HS-27A (cell line): ENCODE data around the gene APOO.

Source experiments
- DNase-seq: peaks from one replicate; pipeline ENCODE4 v3.0.0-alpha.2; 2012; ENCODE audit warnings: low read depth, missing footprints

The APOO gene

DNA sequence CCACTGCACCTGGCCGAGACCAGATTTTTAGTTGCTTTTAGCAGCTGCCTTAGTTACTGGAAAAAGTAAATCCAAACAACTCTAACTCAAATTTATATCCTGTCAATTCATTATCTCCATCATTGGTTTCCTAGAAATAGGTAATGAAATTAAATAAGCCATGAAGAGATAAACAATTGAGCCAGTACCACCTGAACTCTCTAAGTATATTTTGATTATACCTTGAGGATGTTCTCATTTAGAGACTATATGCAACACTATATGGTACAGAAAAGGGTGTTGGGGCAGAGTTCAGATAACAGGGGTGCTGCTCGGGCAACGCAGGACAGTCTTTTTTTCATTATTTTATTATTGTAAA, 89.8 kb downstream of the APOO start:
- DNase-seq: no peak

GRCh38 chrX:23816179-23816578, 91.6 kb downstream of the APOO start:
- DNase-seq: no peak

DNA sequence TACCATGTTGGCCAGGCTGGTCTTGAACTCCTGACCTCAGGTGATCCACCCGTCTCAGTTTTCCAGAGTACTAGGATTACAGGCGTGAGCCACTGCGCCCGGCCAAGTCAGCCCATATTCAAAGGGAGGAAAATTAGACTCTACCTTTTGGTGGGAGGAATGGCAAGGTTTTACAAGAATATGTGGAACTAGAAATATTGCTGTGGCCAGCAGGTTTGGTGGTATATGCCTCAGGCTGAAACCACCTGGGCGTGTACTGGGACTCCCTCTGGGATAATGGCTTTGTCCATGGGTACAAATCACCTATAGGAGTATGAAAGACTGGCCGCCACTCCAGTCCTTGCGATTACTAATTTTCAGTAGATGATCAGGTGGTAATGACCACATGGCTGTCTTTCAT, 92.4 kb downstream of the APOO start:
- DNase-seq: no peak

DNA sequence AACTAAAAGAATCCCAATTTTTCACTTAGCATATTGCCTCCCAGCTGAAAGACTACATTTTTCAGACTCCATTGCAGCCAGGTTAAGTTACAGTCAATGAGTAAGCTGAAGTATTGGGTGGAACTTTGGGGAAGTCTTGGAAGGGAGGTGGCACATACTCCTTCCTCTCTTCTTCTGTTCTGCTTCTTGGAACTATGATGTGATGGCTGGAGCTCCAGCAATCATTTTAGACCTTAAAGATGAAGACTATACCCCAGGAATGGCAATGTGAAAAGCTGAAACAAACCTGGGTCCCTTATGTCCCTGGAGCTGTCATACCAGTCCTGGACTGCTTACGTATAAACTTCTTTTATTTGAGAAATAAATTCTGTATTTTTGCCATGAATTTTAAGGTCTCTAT, 93.9 kb downstream of the APOO start:
- DNase-seq: no peak

DNA sequence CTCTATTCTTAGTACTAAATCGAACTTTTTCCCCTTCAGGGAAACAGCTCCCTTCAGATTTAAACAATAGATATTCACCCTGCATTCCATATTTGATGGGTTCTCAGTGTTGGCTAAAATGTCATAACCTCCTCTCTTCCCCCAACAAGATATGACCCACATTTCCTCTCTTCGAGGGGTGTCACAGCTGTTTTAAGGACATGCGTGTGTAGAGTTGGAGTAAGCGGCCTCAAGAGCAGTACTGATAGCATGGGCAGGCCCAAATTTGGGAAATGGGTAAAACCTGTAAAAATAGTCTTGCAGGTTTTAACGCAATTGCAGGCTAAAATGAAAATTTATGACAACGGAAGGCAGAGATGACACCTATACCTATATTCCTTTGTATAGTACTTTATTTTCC, 96.1 kb downstream of the APOO start:
- no peak for DNase-seq

GRCh38 chrX:23811108-23811651, 96.6 kb downstream of the APOO start:
- no peak for DNase-seq

DNA sequence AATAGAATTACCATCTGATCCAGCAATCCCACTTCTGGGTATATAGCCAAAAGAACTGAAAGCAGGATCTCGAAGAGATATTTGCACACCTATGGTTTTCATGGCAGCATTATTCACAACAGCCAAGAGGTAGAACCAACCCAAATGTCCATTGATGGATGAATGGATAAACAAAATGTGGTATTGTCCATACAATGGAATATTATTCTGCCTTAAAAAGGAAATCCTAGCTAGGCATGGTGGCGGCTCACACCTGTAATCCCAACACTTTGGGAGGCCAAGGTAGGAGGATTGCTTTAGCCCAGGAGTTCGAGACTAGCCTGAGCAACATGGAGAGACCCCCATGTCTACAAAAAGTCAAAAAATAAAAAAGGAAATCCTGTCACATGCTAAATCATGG, 97.5 kb downstream of the APOO start:
- DNase-seq: no peak

GRCh38 chrX:23805389-23805788, 102.3 kb downstream of the APOO start:
- no peak for DNase-seq

DNA sequence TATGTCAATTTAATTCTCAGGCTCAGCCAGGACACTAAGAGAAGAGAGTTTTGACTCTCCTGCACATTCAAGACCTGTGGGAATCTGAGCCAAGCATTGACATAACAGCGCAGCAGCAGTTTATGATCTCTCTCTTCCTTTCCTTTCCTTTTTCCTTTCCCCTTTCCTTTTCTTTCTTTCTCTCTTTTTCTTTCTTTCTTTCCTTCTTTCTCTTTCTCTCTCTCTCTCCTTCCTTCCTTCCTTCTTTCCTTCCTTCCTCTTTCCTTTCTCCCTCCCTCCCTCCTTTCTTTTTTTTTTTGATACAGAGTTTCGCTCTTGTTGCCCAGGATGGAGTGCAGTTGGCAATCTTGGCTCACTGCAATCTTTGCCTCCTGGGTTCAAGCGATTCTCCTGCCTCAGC, 103.2 kb downstream of the APOO start:
- DNase-seq: no peak

DNA sequence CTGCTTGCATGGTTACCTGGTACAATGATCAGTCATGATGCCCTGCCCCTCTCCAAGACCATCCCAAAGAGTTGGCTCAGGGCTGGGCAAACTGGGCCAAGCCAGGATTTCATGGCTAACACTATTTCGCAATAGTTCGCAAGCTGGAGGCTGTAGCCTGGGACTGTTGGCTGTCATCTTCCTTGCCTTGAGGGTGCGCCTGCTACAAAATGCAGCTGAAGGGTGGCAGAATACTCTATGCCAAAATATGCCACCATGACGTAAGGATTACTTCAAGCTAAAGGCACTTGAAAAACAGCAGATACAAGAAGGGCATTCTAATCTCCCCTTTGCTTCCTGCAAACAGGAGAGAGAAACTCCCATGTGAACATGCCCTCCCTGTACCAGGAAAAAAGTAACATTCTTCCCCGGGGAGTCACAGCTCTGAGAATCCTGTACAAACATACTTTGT, 103.8 kb downstream of the APOO start:
- no peak for DNase-seq

GRCh38 chrX:23802431-23802830, 105.3 kb downstream of the APOO start:
- DNase-seq: no peak

DNA sequence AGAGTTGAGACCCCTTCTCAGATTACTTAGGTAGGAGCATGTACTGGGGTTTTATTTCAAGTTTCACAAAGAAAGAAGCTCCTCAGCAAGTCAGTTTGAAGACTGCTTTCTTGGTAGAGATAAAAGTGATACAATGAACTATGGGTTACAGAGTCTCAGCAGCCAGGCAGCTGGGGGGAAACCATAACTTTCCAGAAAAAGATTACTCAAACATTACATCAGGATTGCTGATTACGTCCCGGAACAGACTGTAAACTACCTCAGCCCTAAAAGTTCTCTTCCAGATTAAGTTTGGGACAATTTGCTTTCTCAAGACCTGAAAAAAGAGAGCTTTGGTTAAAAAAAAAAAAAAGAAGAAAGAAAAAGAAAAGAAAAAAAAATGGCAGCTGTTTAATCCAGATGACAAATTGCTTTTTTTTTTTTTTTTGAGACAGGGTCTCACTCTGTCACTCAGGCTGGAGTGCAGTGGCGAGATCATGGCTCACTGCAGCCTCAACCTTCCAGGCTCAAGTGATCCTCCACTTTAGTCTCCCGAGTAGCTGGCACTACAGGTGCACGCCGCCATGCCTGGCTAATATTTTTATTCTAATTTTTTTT, 108.2 kb downstream of the APOO start:
- DNase-seq: no peak

DNA sequence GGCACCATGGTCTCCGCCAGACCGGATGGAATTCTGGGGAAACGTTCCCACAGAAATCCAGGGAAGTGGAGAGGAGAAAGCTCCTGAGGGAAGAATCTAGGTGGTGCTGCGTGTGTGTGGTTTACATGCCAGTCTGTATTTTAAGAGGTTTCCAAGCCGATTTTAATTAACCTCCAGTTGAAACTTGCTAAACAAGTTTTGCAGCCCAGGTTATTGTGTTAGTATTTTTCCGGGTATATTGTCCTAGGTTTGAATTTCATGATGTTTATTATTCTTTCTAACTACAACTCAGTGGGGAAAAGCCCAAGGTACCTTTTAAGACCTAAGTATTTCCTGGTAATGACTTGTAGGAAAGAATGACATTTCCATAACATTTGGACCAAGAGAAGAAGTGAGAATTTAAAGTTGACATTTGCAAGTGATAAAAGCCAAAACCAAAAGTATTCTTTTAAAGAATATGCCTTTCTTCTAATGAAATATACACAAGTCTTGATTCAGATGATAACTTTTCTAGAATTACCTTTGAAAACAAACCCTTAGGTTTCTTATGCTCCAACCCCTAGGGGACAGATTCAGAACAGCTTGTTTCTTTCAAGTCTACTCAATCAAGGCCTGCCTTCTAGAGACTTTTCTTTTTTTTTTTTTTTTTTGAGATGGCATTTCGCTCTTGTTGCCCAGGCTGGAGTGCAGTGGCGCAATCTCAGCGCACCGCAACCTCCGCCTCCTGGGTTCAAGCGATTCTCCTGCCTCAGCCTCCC, 110.2 kb downstream of the APOO start:
- no peak for DNase-seq

DNA sequence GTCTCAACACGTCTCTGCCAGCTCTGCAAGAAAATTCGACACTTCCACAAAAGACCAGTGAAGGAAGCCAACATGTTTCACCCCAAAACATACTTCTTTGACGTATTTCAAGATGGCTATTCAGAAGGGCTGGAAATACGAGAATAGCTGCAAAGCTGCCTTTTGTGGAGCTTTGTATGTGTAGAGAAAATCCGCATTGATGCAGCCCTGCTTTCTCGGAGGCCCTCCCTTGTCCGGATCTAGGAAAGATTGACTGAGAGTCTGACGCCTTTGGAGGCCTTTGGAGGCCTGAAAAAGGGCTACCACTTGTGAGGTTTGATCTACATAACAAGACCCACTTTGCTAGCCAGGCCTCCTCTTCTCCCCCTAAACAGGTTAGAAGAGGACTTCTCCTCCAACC, 112.5 kb downstream of the APOO start:
- no peak for DNase-seq

GRCh38 chrX:23792861-23793553, 114.7 kb downstream of the APOO start:
- DNase-seq: no peak

DNA sequence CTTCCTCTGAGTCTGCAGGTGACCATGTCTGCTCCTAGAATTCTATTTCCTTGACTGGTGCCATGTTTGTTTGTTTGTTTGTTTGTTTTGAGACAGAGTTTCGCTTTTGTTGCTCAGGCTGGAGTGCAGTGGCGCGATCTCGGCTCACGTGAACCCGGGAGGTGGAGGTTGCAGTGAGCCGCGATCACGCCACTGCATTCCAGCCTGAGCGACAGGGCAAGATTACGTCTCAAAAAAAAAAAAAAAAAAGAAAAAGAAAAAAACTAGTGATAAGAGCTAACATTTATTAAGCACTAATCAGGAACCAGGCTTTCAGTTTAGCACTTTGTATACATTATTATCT, 117.6 kb downstream of the APOO start:
- DNase-seq: no peak

DNA sequence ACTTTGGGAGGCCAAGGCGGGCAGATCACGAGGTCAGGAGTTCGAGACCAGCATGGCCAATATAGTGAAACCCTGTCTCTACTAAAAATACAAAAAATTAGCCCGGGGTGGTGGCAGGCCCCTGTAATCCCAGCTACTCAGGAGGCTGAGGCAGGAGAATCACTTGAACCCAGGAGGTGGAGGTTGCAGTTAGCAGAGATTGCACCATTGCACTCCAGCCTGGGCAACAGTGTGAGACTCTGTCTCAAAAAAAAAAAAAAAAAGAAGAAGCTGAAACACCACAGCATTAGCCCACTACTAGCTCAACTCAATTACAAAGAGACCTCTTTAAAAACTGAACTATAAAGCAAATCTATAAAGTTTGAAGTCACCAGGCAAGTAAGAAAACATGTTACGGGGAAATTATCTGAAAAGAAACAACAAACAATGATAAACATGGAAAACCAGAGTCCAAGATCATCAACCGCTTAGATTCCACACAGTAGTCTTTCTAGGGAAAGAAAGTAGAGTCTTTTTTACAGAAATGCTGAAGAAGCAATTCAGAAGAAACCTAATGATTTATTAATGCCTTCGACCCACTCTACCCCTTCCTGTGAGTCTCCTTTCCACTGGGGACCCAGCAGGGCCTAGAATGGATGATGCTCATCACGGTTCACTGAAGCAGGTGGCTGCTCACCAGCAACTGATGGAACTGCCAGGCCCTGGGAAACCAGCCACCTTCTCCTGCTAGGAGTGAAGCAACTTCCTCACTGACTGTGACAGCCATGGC, 118.2 kb downstream of the APOO start:
- DNase-seq: no peak

- DNase-seq: no peak
Measured at GRCh38 chrX:23788946-23789345, 118.8 kb downstream of the APOO start.

GRCh38 chrX:23788521-23788920, 119.2 kb downstream of the APOO start:
- no peak for DNase-seq

- no peak for DNase-seq
Measured at GRCh38 chrX:23787745-23788118, 120.0 kb downstream of the APOO start.

DNA sequence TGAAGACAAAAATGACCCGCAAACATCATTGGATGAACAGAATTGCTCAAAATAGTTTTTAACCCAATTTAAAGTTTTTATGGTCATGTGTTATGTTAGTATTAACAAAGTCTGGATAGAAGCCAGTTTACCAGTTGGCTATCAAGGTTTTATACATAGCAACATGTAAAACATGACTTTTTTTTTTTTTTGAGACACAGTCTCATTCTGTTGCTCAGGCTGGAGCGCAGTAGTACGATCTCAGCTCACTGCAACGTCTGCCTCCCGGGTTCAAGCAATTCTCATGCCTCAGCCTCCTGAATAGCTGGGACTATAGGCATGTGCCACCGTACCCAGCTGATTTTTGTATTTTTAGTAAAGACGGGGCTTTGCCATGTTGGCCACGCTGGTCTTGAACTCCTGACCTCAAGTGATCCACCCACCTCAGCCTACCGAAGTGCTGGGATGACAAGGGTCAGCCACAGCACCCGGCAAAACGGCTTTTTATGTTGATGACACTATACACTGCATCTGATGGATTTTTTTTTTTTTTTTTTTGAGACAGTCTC, 121.4 kb downstream of the APOO start:
- no peak for DNase-seq

- no peak for DNase-seq
Measured at GRCh38 chrX:23785580-23785979, 122.2 kb downstream of the APOO start.
